Lower leg skin (tissue), 3 donors: ENCODE results near the gene DNAH10.

Source experiments
- CTCF ChIP-seq, 3 donors: fragments of 450-650 bp; IDR thresholded peaks; one replicate each; pipeline ENCODE4 v1.5.1; 2016; ENCODE audit warnings: antibody characterized with exemption in 3 of 3, mild to moderate bottlenecking in 3 of 3, moderate library complexity in 2 of 3
- POLR2A ChIP-seq, 2 donors: fragments of 450-650 bp; IDR thresholded peaks; one replicate each; pipeline ENCODE4 v1.6.1; 2016 to 2017; ENCODE audit warnings: antibody characterized with exemption in 2 of 2, mild to moderate bottlenecking in 1 of 2, moderate library complexity in 1 of 2

GRCh38 chr12:123773375-123773774, 11.3 kb downstream of the DNAH10 start:
- TF ChIP-seq CTCF (IDR thresholded peaks at IDR 0.05) (no peak), POLR2A (IDR thresholded peaks at IDR 0.05) (no peak)
